Nephron (organoid): ENCODE measurements around the gene EML1.

ENCODE experiments used
- H3K27ac Mint-ChIP-seq, 3 experiments: 2 replicates each; pipeline ENCODE4 v1.8.0; 2020; ENCODE audit warnings: mixed read lengths in 3 of 3, mild to moderate bottlenecking in 2 of 3, moderate library complexity in 1 of 3
- H3K27me3 Mint-ChIP-seq: 2 replicates; pipeline ENCODE4 v1.8.0; 2021; ENCODE audit warnings: low read depth, mild to moderate bottlenecking, moderate library complexity, mixed read lengths
- H3K36me3 Mint-ChIP-seq: 2 replicates; pipeline ENCODE4 v1.8.0; 2020; ENCODE audit warnings: low read depth, mixed read lengths
- H3K4me1 Mint-ChIP-seq: 2 replicates; pipeline ENCODE4 v1.8.0; 2020; ENCODE audit warnings: mixed read lengths
- H3K4me3 Mint-ChIP-seq, 3 experiments: 2 replicates each; pipeline ENCODE4 v1.8.0; 2020; ENCODE audit warnings: mild to moderate bottlenecking in 3 of 3, mixed read lengths in 3 of 3, moderate library complexity in 2 of 3
- H3K9me3 Mint-ChIP-seq: 2 replicates; pipeline ENCODE4 v1.8.0; 2020; ENCODE audit warnings: mixed read lengths
- CTCF ChIP-seq, 3 experiments: fragments of 200-600 bp; sonication (generic); IDR thresholded peaks; one replicate each; pipeline ENCODE4 v1.5.0; 2021; ENCODE audit warnings: antibody characterized with exemption in 3 of 3; ENCODE audit not compliant: unreplicated experiment in 3 of 3

The EML1 gene

GRCh38 chr14:99790201-99790977 lies 2.8 kb upstream of the EML1 start:
- peak overlapping the region in 2 of 3 experiments; percentile 10 to 21 for H3K4me3 Mint-ChIP-seq
- no peak for TF ChIP-seq CTCF (IDR thresholded peaks at IDR 0.05; ENCODE audit: unreplicated experiment in 3 of 3)
- no peaks in the 10 kb centered on the region for H3K9me3 Mint-ChIP-seq
- peaks cover 8% of the 10 kb centered on the region for H3K27me3 Mint-ChIP-seq
- H3K4me1 Mint-ChIP-seq, result peaks cover 53% of the 10 kb centered on the region
- H3K27ac Mint-ChIP-seq, result peak overlapping the region in 1 of 3 experiments; percentile 43
- no peaks in the 10 kb centered on the region for H3K36me3 Mint-ChIP-seq

GRCh38 chr14:99790978-99791376 lies 2.2 kb upstream of the EML1 start:
- Mint-ChIP-seq H3K36me3 (peaks cover 2% of the 10 kb centered on the region), H3K27ac (peak overlapping the region in 2 of 3 experiments; percentile 68 to 87), H3K27me3 (peaks cover 8% of the 10 kb centered on the region), H3K4me3 (peak overlapping the region in 2 of 3 experiments; percentile 75 to 84), H3K9me3 (no peaks in the 10 kb centered on the region), H3K4me1 (peaks cover 59% of the 10 kb centered on the region)
- no peak for TF ChIP-seq CTCF (IDR thresholded peaks at IDR 0.05; ENCODE audit: unreplicated experiment in 3 of 3)

GRCh38 chr14:99791476-99792209 lies 1.6 kb upstream of the EML1 start:
- H3K4me3 Mint-ChIP-seq, result peak overlapping the region; percentile 75 to 84 (median 83)
- H3K9me3 Mint-ChIP-seq, result no peaks in the 10 kb centered on the region
- H3K27me3 Mint-ChIP-seq, result peaks cover 8% of the 10 kb centered on the region
- peaks cover 3% of the 10 kb centered on the region for H3K36me3 Mint-ChIP-seq
- peak overlapping the region in 2 of 3 experiments; percentile 68 to 87 for H3K27ac Mint-ChIP-seq
- peaks cover 55% of the 10 kb centered on the region for H3K4me1 Mint-ChIP-seq
- no peak for TF ChIP-seq CTCF (IDR thresholded peaks at IDR 0.05; ENCODE audit: unreplicated experiment in 3 of 3)

GRCh38 chr14:99792210-99792535 lies 1.0 kb upstream of the EML1 start:
- peak overlapping the region; percentile 81 to 88 (median 87) for H3K27ac Mint-ChIP-seq
- TF ChIP-seq CTCF (IDR thresholded peaks at IDR 0.05; ENCODE audit: unreplicated experiment in 3 of 3), result no peak
- H3K9me3 Mint-ChIP-seq, result no peaks in the 10 kb centered on the region
- peaks cover 52% of the 10 kb centered on the region for H3K4me1 Mint-ChIP-seq
- H3K36me3 Mint-ChIP-seq, result peaks cover 5% of the 10 kb centered on the region
- H3K4me3 Mint-ChIP-seq, result peak overlapping the region; percentile 75 to 84 (median 83)
- peaks cover 8% of the 10 kb centered on the region for H3K27me3 Mint-ChIP-seq

- peaks cover 8% of the 10 kb centered on the region for H3K27me3 Mint-ChIP-seq
- H3K4me3 Mint-ChIP-seq, result peak overlapping the region; percentile 75 to 84 (median 83)
- H3K4me1 Mint-ChIP-seq, result peaks cover 49% of the 10 kb centered on the region
- H3K9me3 Mint-ChIP-seq, result no peaks in the 10 kb centered on the region
- H3K27ac Mint-ChIP-seq, result peak overlapping the region; percentile 81 to 88 (median 87)
- H3K36me3 Mint-ChIP-seq, result peaks cover 6% of the 10 kb centered on the region
- TF ChIP-seq CTCF (IDR thresholded peaks at IDR 0.05; ENCODE audit: unreplicated experiment in 3 of 3), result no peak
Observed at GRCh38 chr14:99792551-99793212, 531 bp upstream of the EML1 start.
